ENCODE measurements around the gene LCN15. TPM values are rescaled to one million over a fixed set of nuclear protein-coding genes. Genes with fewer than 3 reads are reported as not detected.

Gene LCN15
- total RNA-seq, 1 experiment from 2014 or later, result not detected

DNA sequence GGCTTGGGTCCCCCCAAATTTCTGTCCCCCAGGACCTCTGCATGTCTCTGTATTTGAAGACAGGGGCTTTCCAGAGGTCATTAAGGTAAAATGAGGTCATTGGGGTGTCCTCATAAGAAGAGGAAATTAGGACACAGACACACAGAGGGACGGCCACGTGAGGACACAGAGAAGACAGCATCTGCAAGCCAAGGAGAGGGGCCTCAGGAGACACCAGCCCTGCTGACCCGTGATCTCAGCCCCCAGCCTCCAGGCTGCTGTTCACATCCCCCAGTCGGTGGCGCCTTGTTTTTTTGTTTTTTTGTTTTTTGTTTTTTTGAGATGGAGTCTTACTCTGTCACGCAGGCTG lies 30.7 kb upstream of the LCN15 start:
- POLR2A ChIA-PET (ENCODE audit: unreplicated experiment), result no interaction called here

DNA sequence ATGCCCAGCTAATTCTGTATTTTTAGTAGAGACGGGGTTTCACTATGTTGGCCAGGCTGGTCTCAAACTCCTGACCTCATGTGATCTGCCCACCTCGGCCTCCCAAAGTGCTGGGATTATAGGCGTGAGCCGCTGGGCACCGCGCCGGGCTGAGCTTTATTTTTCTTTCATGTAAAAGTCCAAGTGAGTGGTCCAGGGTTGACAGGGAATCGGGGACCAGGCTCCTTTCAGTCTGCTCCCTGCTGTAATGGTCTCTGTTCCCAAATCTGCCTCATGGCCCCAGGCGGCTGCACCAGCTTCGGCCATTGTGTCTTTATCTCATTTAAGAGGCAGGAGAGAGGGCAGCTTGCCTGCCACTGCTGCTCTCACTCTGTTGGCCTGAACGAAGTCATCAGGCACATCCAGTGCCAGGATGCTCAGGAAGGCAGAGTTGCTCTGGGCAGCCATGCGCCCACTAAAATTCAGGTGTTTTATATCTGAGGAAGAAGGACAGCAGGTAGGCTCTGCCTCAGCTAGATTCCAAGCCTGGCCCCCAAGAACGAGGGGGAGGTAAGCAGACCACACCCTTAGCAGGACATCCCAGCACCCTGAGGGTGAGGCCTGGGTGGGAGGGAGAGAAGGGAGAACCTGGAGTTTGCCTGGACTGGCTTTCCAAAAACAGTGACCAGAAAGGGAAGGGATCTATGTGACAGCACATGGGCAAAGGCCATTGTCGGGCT lies 30.1 kb upstream of the LCN15 start:
- ChIA-PET CTCF (interaction anchor here (1.1 kb wide), 1 partner anchor 18 kb away, joined by 5 read pairs; no protein-coding TSS in a partner anchor), POLR2A (ENCODE audit: unreplicated experiment) (no interaction called here)
- H3K79me2 ChIP-seq (ENCODE audit: low read depth), result peaks cover 8% of the 10 kb centered on the region
- intact Hi-C loops (cut with micrococcal nuclease; ENCODE audit: unreplicated experiment), result loop anchor here (5.0 to 10.0 kb wide), 2 partner anchors 310 to 448 kb away; partner anchors contain the start of genes SEC16A and TUBB4B
- H3K4me1 ChIP-seq (replicated peaks; ENCODE audit: insufficient read depth), result peaks cover 16% of the 10 kb centered on the region; the same call in 1 of the 2 replicates
- DNase-seq, result no peak
- H3K27me3 ChIP-seq (ENCODE audit: insufficient read depth, low read depth), result no peaks in the 10 kb centered on the region
- peaks cover 15% of the 10 kb centered on the region for H3F3A ChIP-seq (ENCODE audit: insufficient read depth, low read depth)
- TF ChIP-seq EZH2 (IDR thresholded peaks at IDR 0.05; ENCODE audit: low read depth), result no peak
- TF ChIP-seq, protein P1, sequence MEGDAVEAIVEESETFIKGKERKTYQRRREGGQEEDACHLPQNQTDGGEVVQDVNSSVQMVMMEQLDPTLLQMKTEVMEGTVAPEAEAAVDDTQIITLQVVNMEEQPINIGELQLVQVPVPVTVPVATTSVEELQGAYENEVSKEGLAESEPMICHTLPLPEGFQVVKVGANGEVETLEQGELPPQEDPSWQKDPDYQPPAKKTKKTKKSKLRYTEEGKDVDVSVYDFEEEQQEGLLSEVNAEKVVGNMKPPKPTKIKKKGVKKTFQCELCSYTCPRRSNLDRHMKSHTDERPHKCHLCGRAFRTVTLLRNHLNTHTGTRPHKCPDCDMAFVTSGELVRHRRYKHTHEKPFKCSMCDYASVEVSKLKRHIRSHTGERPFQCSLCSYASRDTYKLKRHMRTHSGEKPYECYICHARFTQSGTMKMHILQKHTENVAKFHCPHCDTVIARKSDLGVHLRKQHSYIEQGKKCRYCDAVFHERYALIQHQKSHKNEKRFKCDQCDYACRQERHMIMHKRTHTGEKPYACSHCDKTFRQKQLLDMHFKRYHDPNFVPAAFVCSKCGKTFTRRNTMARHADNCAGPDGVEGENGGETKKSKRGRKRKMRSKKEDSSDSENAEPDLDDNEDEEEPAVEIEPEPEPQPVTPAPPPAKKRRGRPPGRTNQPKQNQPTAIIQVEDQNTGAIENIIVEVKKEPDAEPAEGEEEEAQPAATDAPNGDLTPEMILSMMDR (conservative IDR thresholded peaks at IDR 0.05), result no peak
- H3K9me3 ChIP-seq (ENCODE audit: insufficient read depth, low read depth), result no peaks in the 10 kb centered on the region
- H4K20me1 ChIP-seq (ENCODE audit: insufficient read depth), result peaks cover 14% of the 10 kb centered on the region
- no TSS peak for BruUV-seq (replicated peaks)
- no peaks in the 10 kb centered on the region for H3K36me3 ChIP-seq (ENCODE audit: low read depth)
- H3K4me2 ChIP-seq, result no peak overlapping the region
- no peak overlapping the region for H3K4me3 ChIP-seq
- no peak overlapping the region for H2AFZ ChIP-seq
- H3K9me2 ChIP-seq (ENCODE audit: insufficient read depth), result no peaks in the 10 kb centered on the region
- no peak overlapping the region for H3K27ac ChIP-seq

More for the DNA sequence above, 30.7 kb upstream of the LCN15 start:
- Histone ChIP-seq H3K79me2 (ENCODE audit: low read depth) (peaks cover 8% of the 10 kb centered on the region), H3F3A (ENCODE audit: insufficient read depth, low read depth) (peaks cover 14% of the 10 kb centered on the region), H3K4me2 (no peak overlapping the region), H3K9me3 (ENCODE audit: insufficient read depth, low read depth) (no peaks in the 10 kb centered on the region), H3K27ac (no peak overlapping the region), H3K4me1 (replicated peaks; ENCODE audit: insufficient read depth) (peaks cover 19% of the 10 kb centered on the region; the same call in 1 of the 2 replicates), H3K9me2 (ENCODE audit: insufficient read depth) (no peaks in the 10 kb centered on the region), H4K20me1 (ENCODE audit: insufficient read depth) (peaks cover 14% of the 10 kb centered on the region), H3K4me3 (no peak overlapping the region), H3K27me3 (ENCODE audit: insufficient read depth, low read depth) (no peaks in the 10 kb centered on the region), H3K36me3 (ENCODE audit: low read depth) (no peaks in the 10 kb centered on the region), H2AFZ (no peak overlapping the region)
- CTCF ChIA-PET, result no interaction called here
- intact Hi-C loops (cut with micrococcal nuclease; ENCODE audit: unreplicated experiment), result loop anchor here (5.0 to 10.0 kb wide), 2 partner anchors 310 to 447 kb away; partner anchors contain the start of genes SEC16A and TUBB4B
- TF ChIP-seq EZH2 (IDR thresholded peaks at IDR 0.05; ENCODE audit: low read depth), result no peak
- TF ChIP-seq, protein P1 (conservative IDR thresholded peaks at IDR 0.05), result no peak
- no peak for DNase-seq
- no TSS peak for BruUV-seq (replicated peaks)

DNA sequence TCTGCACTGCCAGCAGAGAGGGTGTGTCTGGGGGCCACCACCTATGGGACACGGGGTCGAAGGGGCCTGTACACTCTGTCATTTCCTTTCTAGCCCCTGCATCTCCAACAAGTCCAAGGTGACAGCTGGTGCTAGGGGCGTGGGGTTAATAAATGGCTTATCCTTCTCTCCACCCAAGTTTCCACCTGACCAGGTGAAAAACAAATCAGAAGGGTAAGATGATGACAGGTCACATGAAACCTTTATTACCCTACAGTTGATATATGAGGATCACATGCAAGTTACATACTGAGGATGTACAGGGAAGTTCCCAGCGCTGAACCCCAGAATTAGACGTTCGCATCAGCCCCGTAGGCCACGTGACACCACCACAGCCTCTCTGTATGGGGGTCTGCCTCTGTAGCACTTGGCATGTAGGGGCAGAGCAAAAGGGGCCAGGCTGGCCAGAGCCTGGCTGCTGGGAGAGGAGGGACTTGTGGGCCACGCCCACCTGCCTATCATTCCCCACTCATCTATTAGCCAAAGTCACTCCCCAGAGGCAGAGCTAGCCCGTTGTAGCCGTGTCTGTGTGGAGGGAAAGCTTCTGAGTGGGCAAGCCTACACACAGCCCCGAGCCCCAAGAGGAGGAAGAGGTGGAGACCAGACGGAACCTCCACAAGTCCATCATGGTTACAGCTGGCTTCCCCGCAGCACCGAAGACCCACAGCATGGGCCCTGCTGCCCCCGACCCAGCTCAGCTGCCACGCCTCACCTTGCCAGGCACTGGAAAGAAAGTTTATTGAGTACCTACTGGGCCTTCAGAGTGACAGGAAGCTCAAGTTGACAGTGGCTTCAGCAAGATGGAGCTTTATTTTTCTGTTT lies 29.0 kb upstream of the LCN15 start:
- Histone ChIP-seq H2AFZ (no peak overlapping the region), H3K4me3 (no peak overlapping the region), H3K9me2 (ENCODE audit: insufficient read depth) (no peaks in the 10 kb centered on the region), H3K27me3 (ENCODE audit: insufficient read depth, low read depth) (no peaks in the 10 kb centered on the region), H3K4me2 (no peak overlapping the region), H3K4me1 (replicated peaks; ENCODE audit: insufficient read depth) (peaks cover 15% of the 10 kb centered on the region; the same call in 1 of the 2 replicates), H3K9me3 (ENCODE audit: insufficient read depth, low read depth) (no peaks in the 10 kb centered on the region), H4K20me1 (ENCODE audit: insufficient read depth) (peaks cover 14% of the 10 kb centered on the region), H3K36me3 (ENCODE audit: low read depth) (no peaks in the 10 kb centered on the region), H3K27ac (no peak overlapping the region), H3K79me2 (ENCODE audit: low read depth) (peaks cover 8% of the 10 kb centered on the region), H3F3A (ENCODE audit: insufficient read depth, low read depth) (peaks cover 19% of the 10 kb centered on the region)
- intact Hi-C loops (cut with micrococcal nuclease; ENCODE audit: unreplicated experiment), result loop anchor here (5.0 to 10.0 kb wide), 2 partner anchors 309 to 449 kb away; partner anchors contain the start of genes SEC16A and TUBB4B
- TF ChIP-seq, protein P1 (conservative IDR thresholded peaks at IDR 0.05), result no peak
- no peak for TF ChIP-seq EZH2 (IDR thresholded peaks at IDR 0.05; ENCODE audit: low read depth)
- ChIA-PET CTCF (interaction anchor here (0.5 to 1.1 kb wide), 4 partner anchors 17 to 135 kb away, joined by 3 to 5 read pairs (median 4); no protein-coding TSS in a partner anchor), POLR2A (ENCODE audit: unreplicated experiment) (interaction anchor here (0.5 kb wide), 1 partner anchor 423 kb away, joined by 5 read pairs; no protein-coding TSS in a partner anchor)
- no peak for DNase-seq
- BruUV-seq (replicated peaks), result no TSS peak
